Hepatocyte (in vitro differentiated cells): ENCODE results near the gene USH2A. TPM values are rescaled to one million over a fixed set of nuclear protein-coding genes. Genes with fewer than 3 reads are reported as not detected.
A peak's percentile ranks its signal among the peaks of the same experiment; 100 is the strongest.

Experiments
- DNase-seq: peaks from one replicate; pipeline ENCODE4 v3.0.0-alpha.2; 2016; ENCODE audit warnings: low spot score
- H2AFZ ChIP-seq: fragments of 200-600 bp; sonication (generic); 2 replicates; pipeline ENCODE4 v1.6.0; 2016; ENCODE audit warnings: antibody characterized with exemption, mild to moderate bottlenecking
- H3K27ac ChIP-seq: fragments of 200-600 bp; sonication (generic); 2 replicates; pipeline ENCODE4 v1.5.1; 2016; ENCODE audit warnings: mild to moderate bottlenecking
- H3K27me3 ChIP-seq: fragments of 200-600 bp; sonication (generic); 2 replicates; pipeline ENCODE4 v1.6.1; 2016
- H3K36me3 ChIP-seq: fragments of 200-600 bp; sonication (generic); replicated peaks from 2 replicates; pipeline ENCODE4 v1.5.1; 2016; ENCODE audit warnings: low read depth; ENCODE audit not compliant: insufficient read depth
- H3K4me1 ChIP-seq: fragments of 200-600 bp; sonication (generic); 2 replicates; pipeline ENCODE4 v1.5.1; 2016; ENCODE audit warnings: mild to moderate bottlenecking, moderate library complexity; ENCODE audit not compliant: insufficient read depth
- H3K4me2 ChIP-seq: fragments of 200-600 bp; sonication (generic); 2 replicates; pipeline ENCODE4 v1.6.0; 2016
- H3K4me3 ChIP-seq: fragments of 200-600 bp; sonication (generic); 2 replicates; pipeline ENCODE4 v1.5.1; 2016; ENCODE audit warnings: mild to moderate bottlenecking
- H3K79me2 ChIP-seq: fragments of 200-600 bp; sonication (generic); 2 replicates; pipeline ENCODE4 v1.6.0; 2017; ENCODE audit warnings: mild to moderate bottlenecking
- H3K9me2 ChIP-seq: fragments of 200-600 bp; sonication (generic); replicated peaks from 2 replicates; pipeline ENCODE4 v1.6.0; 2017; ENCODE audit warnings: mild to moderate bottlenecking; ENCODE audit not compliant: insufficient read depth
- H3K9me3 ChIP-seq: fragments of 200-600 bp; sonication (generic); 2 replicates; pipeline ENCODE4 v1.5.1; 2016; ENCODE audit warnings: low read depth, mild to moderate bottlenecking
- H4K20me1 ChIP-seq: fragments of 200-600 bp; sonication (generic); 2 replicates; pipeline ENCODE4 v1.6.0; 2016; ENCODE audit warnings: mild to moderate bottlenecking; ENCODE audit not compliant: insufficient read depth, poor library complexity, severe bottlenecking
- EZH2 ChIP-seq: fragments of 200-600 bp; sonication (generic); IDR thresholded peaks from 2 replicates; pipeline ENCODE4 v1.6.1; 2016; ENCODE audit warnings: antibody characterized with exemption, mild to moderate bottlenecking, borderline replicate concordance
- EZH2phosphoT487 ChIP-seq: fragments of 200-600 bp; sonication (generic); IDR thresholded peaks from one replicate; pipeline ENCODE4 v1.6.1; 2018; ENCODE audit warnings: antibody characterized with exemption, mild to moderate bottlenecking, low read depth, moderate library complexity; ENCODE audit not compliant: unreplicated experiment, severe bottlenecking
- WGBS: methylation state at CpG from one replicate; pipeline ENCODE4 v1.1.6; 2016; ENCODE audit warnings: low lambda C conversion rate; ENCODE audit errors: missing lambda C conversion rate; 5-methylcytosine and 5-hydroxymethylcytosine counted together
- polyA plus RNA-seq: library from polyadenylated mRNA; unstranded; fragments of >200 nt; fragmentation: Nextera tagmentation; extraction: Ambion mirVana; gene quantifications from 2 replicates; pipeline ENCODE4 v1.2.1, GENCODE V29; 2016
- small RNA-seq: library from RNA; depleted of rRNA; stranded (forward); fragments of <200 nt; gene quantifications from one replicate; pipeline ENCODE3, GENCODE V24; 2014
- total RNA-seq: library from RNA; depleted of rRNA; stranded (reverse); fragments of >200 nt; gene quantifications from 2 replicates; pipeline ENCODE4 v1.2.3, GENCODE V29; 2014
- TF ChIP-seq, protein P1 (sequence below): fragments of 200-600 bp; sonication (generic); IDR thresholded peaks from 2 replicates; pipeline ENCODE4 v1.5.1; 2016; ENCODE audit warnings: antibody characterized with exemption, mild to moderate bottlenecking; ENCODE audit not compliant: poor library complexity

USH2A gene
- total and polyA plus RNA-seq, 2 experiments from 2014 or later: 0.07 TPM; not detected in 1

GRCh38 chr1:215583185-215583749, 840.0 kb downstream of the USH2A start:
- Histone ChIP-seq H3K79me2 (peaks cover under 1% of the 10 kb centered on the region), H4K20me1 (no peaks in the 10 kb centered on the region), H3K4me3 (no peak overlapping the region), H3K36me3 (peaks cover 4% of the 10 kb centered on the region), H3K27ac (peak overlapping the region; percentile 74), H3K9me2 (no peaks in the 10 kb centered on the region), H3K27me3 (no peaks in the 10 kb centered on the region), H3K4me1 (no peaks in the 10 kb centered on the region), H3K9me3 (no peaks in the 10 kb centered on the region), H3K4me2 (peak overlapping the region; percentile 46), H2AFZ (no peak overlapping the region)
- no peak for TF ChIP-seq EZH2
- no peak for TF ChIP-seq EZH2phosphoT487
- TF ChIP-seq, protein P1, sequence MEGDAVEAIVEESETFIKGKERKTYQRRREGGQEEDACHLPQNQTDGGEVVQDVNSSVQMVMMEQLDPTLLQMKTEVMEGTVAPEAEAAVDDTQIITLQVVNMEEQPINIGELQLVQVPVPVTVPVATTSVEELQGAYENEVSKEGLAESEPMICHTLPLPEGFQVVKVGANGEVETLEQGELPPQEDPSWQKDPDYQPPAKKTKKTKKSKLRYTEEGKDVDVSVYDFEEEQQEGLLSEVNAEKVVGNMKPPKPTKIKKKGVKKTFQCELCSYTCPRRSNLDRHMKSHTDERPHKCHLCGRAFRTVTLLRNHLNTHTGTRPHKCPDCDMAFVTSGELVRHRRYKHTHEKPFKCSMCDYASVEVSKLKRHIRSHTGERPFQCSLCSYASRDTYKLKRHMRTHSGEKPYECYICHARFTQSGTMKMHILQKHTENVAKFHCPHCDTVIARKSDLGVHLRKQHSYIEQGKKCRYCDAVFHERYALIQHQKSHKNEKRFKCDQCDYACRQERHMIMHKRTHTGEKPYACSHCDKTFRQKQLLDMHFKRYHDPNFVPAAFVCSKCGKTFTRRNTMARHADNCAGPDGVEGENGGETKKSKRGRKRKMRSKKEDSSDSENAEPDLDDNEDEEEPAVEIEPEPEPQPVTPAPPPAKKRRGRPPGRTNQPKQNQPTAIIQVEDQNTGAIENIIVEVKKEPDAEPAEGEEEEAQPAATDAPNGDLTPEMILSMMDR: no peak
- peak; percentile 17 for DNase-seq
- 72% methylated on average over 5 of the region's 5 CpGs for WGBS

- DNase-seq: no peak
- no peak overlapping the region for H3K27ac ChIP-seq
- H4K20me1 ChIP-seq: no peaks in the 10 kb centered on the region
- peaks cover 4% of the 10 kb centered on the region for H3K36me3 ChIP-seq
- H2AFZ ChIP-seq: no peak overlapping the region
- no peaks in the 10 kb centered on the region for H3K9me2 ChIP-seq
- no peak overlapping the region for H3K4me3 ChIP-seq
- peaks cover 9% of the 10 kb centered on the region for H3K79me2 ChIP-seq
- H3K27me3 ChIP-seq: no peaks in the 10 kb centered on the region
- H3K4me1 ChIP-seq: no peaks in the 10 kb centered on the region
- no peak for TF ChIP-seq EZH2
- TF ChIP-seq, protein P1: no peak
- no peak for TF ChIP-seq EZH2phosphoT487
- no peak overlapping the region for H3K4me2 ChIP-seq
- no peaks in the 10 kb centered on the region for H3K9me3 ChIP-seq
- 89% methylated on average over 2 of the region's 2 CpGs for WGBS
These were observed 841.4 kb downstream of the USH2A start for GRCh38 chr1:215581896-215582295.

Small RNA genes within 50 kb of the gene (small RNA-seq; reads per million reads assigned to genes)
- gene MRPS18BP1: not detected
- 1.1 reads per million, percentile 73 among the genes with 10 or more reads in this experiment for gene RF00108
